Panc1 (cell line): ENCODE data around the gene ZBTB20.

Source experiments
- CTCF ChIP-seq: fragments of 450-650 bp; IDR thresholded peaks from 2 replicates; pipeline ENCODE4 v1.5.1; 2017; ENCODE audit warnings: mild to moderate bottlenecking
- POLR2AphosphoS5 ChIP-seq: IDR thresholded peaks from 2 replicates; pipeline ENCODE4 v1.6.1; 2012; ENCODE audit warnings: mild to moderate bottlenecking, low read depth, low read length, moderate library complexity
- REST ChIP-seq, 2 experiments: IDR thresholded peaks; 2 replicates each; pipeline ENCODE4 v1.6.1; 2011 to 2012; ENCODE audit warnings: low read depth in 2 of 2, control low read depth in 1 of 2, low read length in 1 of 2, mild to moderate bottlenecking in 1 of 2, moderate library complexity in 1 of 2; ENCODE audit not compliant: insufficient read depth in 1 of 2
- SIN3A ChIP-seq: IDR thresholded peaks from 2 replicates; pipeline ENCODE4 v1.6.1; 2012; ENCODE audit warnings: low read depth, mild to moderate bottlenecking, low read length, moderate library complexity, borderline replicate concordance; ENCODE audit not compliant: insufficient read depth
- TCF7L2 ChIP-seq: IDR thresholded peaks from 2 replicates; pipeline ENCODE4 v1.6.1; 2011; ENCODE audit warnings: mild to moderate bottlenecking, low read depth, low read length, inconsistent platforms

- TF ChIP-seq REST (IDR thresholded peaks at IDR 0.05; ENCODE audit: insufficient read depth in 1 of 2, low read depth in 2 of 2, low read length in 1 of 2) (no peak), CTCF (no peak), TCF7L2 (no peak), POLR2AphosphoS5 (no peak), SIN3A (no peak)
Measured at GRCh38 chr3:114690911-114691310, 456.2 kb downstream of the ZBTB20 start.
